GM12891 (cell line): Measurements from ENCODE around the gene SRI. TPM values are rescaled to one million over a fixed set of nuclear protein-coding genes. Genes with fewer than 3 reads are reported as not detected.
"Not testable (repeated sequence)": the region's sequence is repeated elsewhere in the genome, so short reads cannot be mapped to it uniquely, and the experiment has no call there.

Experiments
- DNase-seq: peaks from one replicate; pipeline ENCODE4 v3.0.0; 2011; ENCODE audit warnings: low spot score; ENCODE audit not compliant: insufficient read length
- FAIRE-seq: peaks from 2 replicates; lab custom pipeline; 2011; peaks lifted over from hg19 to GRCh38; lab: Jason Lieb, UNC
- PAX5 ChIP-seq: IDR thresholded peaks from 2 replicates; pipeline ENCODE4 v1.6.1; 2011; ENCODE audit warnings: low read length, moderate library complexity, mild to moderate bottlenecking; ENCODE audit not compliant: insufficient read depth, severe bottlenecking
- POLR2A ChIP-seq: IDR thresholded peaks from 2 replicates; pipeline ENCODE4 v1.6.1; 2011; ENCODE audit warnings: low read depth, low read length, control low read depth
- POLR2AphosphoS5 ChIP-seq: IDR thresholded peaks from 2 replicates; pipeline ENCODE4 v1.6.1; 2011; ENCODE audit warnings: low read depth, low read length, control low read depth
- POU2F2 ChIP-seq: IDR thresholded peaks from 2 replicates; pipeline ENCODE4 v1.6.1; 2011; ENCODE audit warnings: low read depth, mild to moderate bottlenecking, control low read depth, low read length, moderate library complexity
- SPI1 ChIP-seq: IDR thresholded peaks from 2 replicates; pipeline ENCODE4 v1.6.1; 2011; ENCODE audit warnings: low read depth, low read length, control low read depth
- TAF1 ChIP-seq: IDR thresholded peaks from 2 replicates; pipeline ENCODE4 v1.6.1; 2011; ENCODE audit warnings: low read depth, low read length, control low read depth
- polyA plus RNA-seq: library from polyadenylated mRNA; unstranded; fragments of >200 nt; gene quantifications from one replicate; pipeline ENCODE4 v1.2.1, GENCODE V29; 2012; ENCODE audit warnings: low read depth, missing spikeins, inconsistent platforms; ENCODE audit not compliant: missing spikeins

Gene SRI
- polyA plus RNA-seq: 136 TPM

GRCh38 chr7:88219781-88220747, at the start of gene SRI:
TSS of gene SRI (minus strand) at chr7:88220038. CDS start at chr7:88220026, 12 bp downstream.
- peak; percentile 82 for TF ChIP-seq POLR2A
- peak; percentile 86 for TF ChIP-seq TAF1
- 0 out of 2 replicates have a peak, but pooled peaks have one; percentile 60 for TF ChIP-seq POU2F2
- TF ChIP-seq POLR2AphosphoS5: peak; percentile 85
- peak; percentile 43 for TF ChIP-seq PAX5
- TF ChIP-seq SPI1: no peak
- FAIRE-seq: peak; percentile 95

GRCh38 chr7:88269586-88269985, 49.7 kb upstream of the SRI start:
- no peak for FAIRE-seq
- no peak for DNase-seq
- TF ChIP-seq TAF1: no peak

More at GRCh38 chr7:88219781-88220747, at the start of gene SRI:
- DNase-seq: peak; percentile 67

- TF ChIP-seq TAF1: no peak
- TF ChIP-seq POLR2AphosphoS5: no peak
- TF ChIP-seq POU2F2: no peak
- TF ChIP-seq SPI1: no peak
- TF ChIP-seq PAX5: no peak
- TF ChIP-seq POLR2A: no peak
- DNase-seq (no peak), FAIRE-seq (no peak)
Observed at GRCh38 chr7:88268858-88269257, 49.0 kb upstream of the SRI start.

DNA sequence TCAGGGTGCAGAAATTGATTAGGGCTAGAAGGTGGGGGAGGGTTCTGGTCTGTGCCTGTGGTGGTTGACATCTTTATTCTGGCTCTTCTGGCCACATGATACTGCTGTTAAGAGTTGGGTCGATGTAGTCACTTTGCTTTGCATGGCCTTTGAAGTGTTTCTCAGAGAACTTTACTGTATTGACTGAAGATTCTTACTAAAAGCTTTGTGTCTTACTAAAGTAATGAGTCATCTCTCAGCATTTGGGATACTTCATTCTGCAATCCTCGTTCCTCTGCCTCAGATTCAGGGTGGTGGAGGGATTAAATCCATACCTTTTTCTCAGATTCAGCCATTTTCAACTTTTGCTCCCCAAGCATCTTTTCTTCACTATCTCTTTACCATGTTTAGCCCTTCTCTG, 48.2 kb upstream of the SRI start:
- FAIRE-seq (no peak), DNase-seq (no peak)
- no peak for TF ChIP-seq SPI1
- no peak for TF ChIP-seq POLR2AphosphoS5
- no peak for TF ChIP-seq POU2F2
- no peak for TF ChIP-seq TAF1

DNA sequence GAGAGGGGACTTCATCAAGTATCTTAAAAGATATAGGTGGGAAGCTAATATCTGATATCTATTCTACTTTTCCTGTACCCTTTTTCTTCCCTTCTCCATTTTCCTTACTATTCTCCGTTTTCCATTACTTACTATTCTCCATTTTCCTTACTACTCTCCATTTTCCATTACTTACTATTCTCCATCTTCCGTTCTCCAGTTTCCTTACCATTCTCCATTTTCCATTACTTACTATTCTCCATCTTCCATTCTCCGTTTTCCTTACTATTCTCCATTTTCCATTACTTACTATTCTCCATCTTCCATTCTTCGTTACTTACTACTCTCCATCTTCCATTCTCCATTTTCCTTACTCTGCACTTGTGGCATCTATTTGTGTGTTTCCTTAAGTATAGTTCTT, 47.6 kb upstream of the SRI start:
- FAIRE-seq: no peak
- DNase-seq: no peak
- TF ChIP-seq POLR2AphosphoS5 (no peak), POU2F2 (no peak), TAF1 (no peak), POLR2A (no peak), SPI1 (no peak), PAX5 (no peak)

- not testable (repeated sequence) for FAIRE-seq, DNase-seq
Observed at GRCh38 chr7:88264987-88265386, 45.1 kb upstream of the SRI start.

DNA sequence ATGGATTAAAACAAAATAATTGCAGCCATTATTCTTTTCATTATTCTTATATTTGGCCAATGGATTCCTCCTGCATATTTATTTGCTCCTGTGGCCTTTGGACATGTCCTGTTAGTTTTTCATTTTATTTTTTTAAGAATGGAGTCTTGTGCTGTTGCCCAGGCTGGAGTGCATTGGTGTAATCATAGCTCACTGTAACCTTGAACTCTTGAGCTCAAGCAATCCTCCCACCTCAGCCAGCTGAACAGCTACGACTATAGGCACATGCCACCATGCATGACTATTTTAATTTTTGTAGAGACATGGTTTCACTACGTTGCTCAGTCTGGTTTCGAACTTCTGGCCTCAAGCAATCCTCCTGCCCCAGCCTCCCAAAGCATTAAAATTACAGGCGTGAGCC, 42.7 kb upstream of the SRI start:
- TF ChIP-seq POLR2A: no peak
- TF ChIP-seq TAF1: no peak
- TF ChIP-seq PAX5: no peak
- no peak for TF ChIP-seq POLR2AphosphoS5
- TF ChIP-seq SPI1: no peak
- TF ChIP-seq POU2F2: no peak
- FAIRE-seq (no peak), DNase-seq (no peak)

DNA sequence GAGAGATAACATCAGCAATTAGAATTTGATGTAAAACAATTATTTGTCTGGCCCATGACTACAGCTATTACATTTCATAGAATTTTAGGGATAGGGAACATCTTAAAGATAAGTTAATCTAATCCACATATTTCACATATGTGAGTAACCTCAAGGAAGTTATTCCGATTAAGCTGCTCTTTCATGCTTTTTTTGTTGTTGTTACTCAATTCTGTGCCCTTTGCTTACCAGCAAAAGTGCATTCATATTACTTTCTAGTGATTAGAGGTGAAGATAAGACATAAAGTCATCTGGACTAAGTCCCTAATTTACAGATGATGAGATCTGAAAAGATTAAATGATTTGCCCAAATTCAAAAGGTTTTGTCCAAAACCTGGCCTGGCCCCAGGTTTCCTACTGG, 40.9 kb upstream of the SRI start:
- FAIRE-seq: no peak
- no peak for DNase-seq
- TF ChIP-seq SPI1: no peak
- TF ChIP-seq POLR2AphosphoS5: no peak
- TF ChIP-seq POU2F2: no peak
- TF ChIP-seq PAX5: no peak
- TF ChIP-seq TAF1: no peak
- no peak for TF ChIP-seq POLR2A

DNA sequence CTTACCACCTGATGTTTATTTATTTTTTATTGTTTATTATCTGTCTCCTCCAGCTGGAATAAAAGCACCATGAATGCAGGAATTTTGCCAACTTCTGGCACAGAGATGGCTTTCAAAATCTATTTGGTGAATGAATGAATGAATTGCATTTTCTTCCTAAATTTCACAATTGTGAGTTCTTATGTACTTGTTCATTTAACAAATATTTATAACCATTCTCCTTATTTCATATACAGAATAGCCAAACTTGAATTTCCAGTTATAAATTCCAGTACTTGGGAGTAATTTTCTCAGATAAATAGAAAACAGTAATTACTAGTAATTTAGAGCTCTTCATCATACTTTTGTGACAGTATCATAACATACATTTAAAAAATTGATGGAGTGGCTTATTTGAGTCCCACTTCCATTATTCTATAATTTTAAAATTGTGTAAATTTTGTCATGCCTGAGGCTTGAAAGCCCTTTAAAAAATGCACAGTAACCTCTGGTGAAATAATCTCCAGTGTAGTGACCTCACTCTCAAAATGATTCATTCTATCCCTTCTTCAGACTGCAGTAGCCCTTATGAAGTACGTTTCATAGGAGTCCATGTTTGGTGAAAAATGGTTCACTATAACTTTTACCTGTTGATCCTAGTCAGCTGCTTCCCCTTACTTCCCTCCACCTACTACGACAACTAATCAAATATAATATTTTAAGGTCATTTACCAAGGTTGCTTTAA, 40.0 kb upstream of the SRI start:
- TF ChIP-seq SPI1 (no peak), TAF1 (no peak), PAX5 (no peak), POLR2A (no peak), POU2F2 (no peak), POLR2AphosphoS5 (no peak)
- FAIRE-seq: no peak
- no peak for DNase-seq

DNA sequence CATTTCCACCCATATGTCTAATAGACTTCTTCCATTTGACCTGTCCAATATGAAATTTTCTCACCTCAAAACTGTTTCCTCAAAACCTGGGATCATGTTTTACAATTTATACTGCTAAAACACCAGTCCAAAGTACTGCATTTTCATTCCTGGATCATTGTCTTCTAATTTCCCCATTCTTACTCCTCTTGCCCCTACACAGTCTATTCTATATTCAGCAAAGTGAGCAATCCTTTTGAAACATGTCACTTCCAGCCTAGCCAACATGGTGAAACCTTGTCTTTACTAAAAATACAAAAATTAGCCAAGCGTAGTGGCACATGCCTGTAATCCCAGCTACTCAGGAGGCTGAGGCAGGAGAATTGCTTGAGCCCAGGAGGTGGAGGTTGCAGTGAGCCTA, 38.5 kb upstream of the SRI start:
- not testable (repeated sequence) for FAIRE-seq

More for the DNA sequence above, 38.5 kb upstream of the SRI start:
- DNase-seq: not testable (repeated sequence)
